ENCODE measurements around the gene SLC35F6. TPM values are rescaled to one million over a fixed set of nuclear protein-coding genes. Genes with fewer than 3 reads are reported as not detected.

SLC35F6 gene
- total and polyA plus RNA-seq, 9 of the 15 experiments (the other 6 are each of a cell fraction or from before 2014, with no cell fraction given): 11.9 to 47.3 (median 22.5) TPM

- TF ChIP-seq RNF2 (IDR thresholded peaks at IDR 0.05): peak; percentile 96
- peak; percentile 44 to 88; a peak in 2 of 4 replicates for TF ChIP-seq TEAD1 (CRISPR knock-in tag; IDR thresholded peaks at IDR 0.05)
- TF ChIP-seq CHCHD3 (CRISPR knock-in tag; IDR thresholded peaks at IDR 0.05): no peak
- TF ChIP-seq ZC3H8 (IDR thresholded peaks at IDR 0.05): 0 out of 2 replicates have a peak, but pooled peaks have one; percentile 27
- TF ChIP-seq FOXP1 (CRISPR knock-in tag; IDR thresholded peaks at IDR 0.05): peak; percentile 91
- no peak for TF ChIP-seq PRMT5 (CRISPR knock-in tag; IDR thresholded peaks at IDR 0.05)
- no peak for TF ChIP-seq KDM2B (CRISPR knock-in tag; IDR thresholded peaks at IDR 0.05)
- TF ChIP-seq ZNF140 (CRISPR knock-in tag; IDR thresholded peaks at IDR 0.05): no peak
- no peak for TF ChIP-seq HEY1 (CRISPR knock-in tag; IDR thresholded peaks at IDR 0.05; ENCODE audit: borderline replicate concordance)
- TF ChIP-seq AFF1 (IDR thresholded peaks at IDR 0.05; ENCODE audit: low read depth in 1 of 2, partially characterized antibody in 2 of 2): peak; percentile 70 to 74
- no peak for TF ChIP-seq NCOA6 (IDR thresholded peaks at IDR 0.05)
- TF ChIP-seq FOXM1 (IDR thresholded peaks at IDR 0.05; ENCODE audit: low read depth): peak; percentile 62
- TF ChIP-seq FOXM1 (CRISPR knock-in tag; IDR thresholded peaks at IDR 0.05; ENCODE audit: low read depth): 0 out of 2 replicates have a peak, but pooled peaks have one; percentile 74
- TF ChIP-seq SMARCE1 (IDR thresholded peaks at IDR 0.05): peak; percentile 95
- no peak for TF ChIP-seq SRSF1 (IDR thresholded peaks at IDR 0.05; ENCODE audit: low read depth, low read length)
- TF ChIP-seq SPI1 (IDR thresholded peaks at IDR 0.05; ENCODE audit: borderline replicate concordance, low read depth, low read length): peak; percentile 100
- TF ChIP-seq ATF3 (IDR thresholded peaks at IDR 0.05): peak; percentile 98
- TF ChIP-seq ATF3 (CRISPR knock-in tag; conservative IDR thresholded peaks at IDR 0.05): peak; percentile 96
- no peak for TF ChIP-seq POU5F1 (IDR thresholded peaks at IDR 0.05; ENCODE audit: borderline replicate concordance, low read depth, low read length, partially characterized antibody)
- no peak for TF ChIP-seq HOMEZ (CRISPR knock-in tag; IDR thresholded peaks at IDR 0.05)
- no peak for TF ChIP-seq ZKSCAN3 (CRISPR knock-in tag; IDR thresholded peaks at IDR 0.05)
- no peak for TF ChIP-seq SAFB (IDR thresholded peaks at IDR 0.05; ENCODE audit: borderline replicate concordance, low read depth, low read length)
- peak; percentile 81; the same call in 1 of the 2 replicates for TF ChIP-seq TARDBP (IDR thresholded peaks at IDR 0.05)
These were observed 5.1 kb downstream of the SLC35F6 start (continued) for GRCh38 chr2:26769089-26769761.

Measured in K562 (cell line).